B cell (primary cell): Measurements from ENCODE around the gene LONRF2. TPM values are rescaled to one million over a fixed set of nuclear protein-coding genes. Genes with fewer than 3 reads are reported as not detected.

Experiments
- ATAC-seq: fragments of 200-7000 bp; cut with Tn5 transposase; one replicate; pipeline ENCODE4 v1.10.0; 2021; ENCODE audit warnings: low read depth, mild to moderate bottlenecking, moderate number of reproducible peaks, moderate library complexity
- CTCF ChIA-PET: fragments of 350-600 bp; sonication (Branson Sonifier 250); formaldehyde crosslinking; loops from one replicate; lab custom pipeline; 2021; ENCODE audit warnings: antibody characterized with exemption, inconsistent platforms; lab: Charles Lee
- POLR2A ChIA-PET: fragments of 350-600 bp; sonication (Branson Sonifier 250); formaldehyde crosslinking; loops from one replicate; lab custom pipeline; 2021; ENCODE audit warnings: antibody characterized with exemption; lab: Charles Lee
- DNase-seq: peaks from one replicate; pipeline ENCODE4 v3.0.0; 2013
- H2AFZ ChIP-seq: 2 replicates; pipeline ENCODE4 v1.6.1; 2012; ENCODE audit warnings: mild to moderate bottlenecking, low read depth, low read length; ENCODE audit not compliant: insufficient read depth, poor library complexity, severe bottlenecking
- H3K27ac ChIP-seq, 2 donors: 1 replicate in 1 of 2; 2 replicates in 1 of 2; pipeline ENCODE4 v1.5.1; 2012 to 2013; ENCODE audit warnings: low read length in 2 of 2, mild to moderate bottlenecking in 2 of 2, moderate library complexity in 1 of 2
- H3K27me3 ChIP-seq, 4 experiments: fragments of 200-600 bp in 1 of 4; sonication (generic) in 1 of 4; replicated peaks in 1 of 4; 1 replicate in 2 of 4; 2 replicates in 2 of 4; pipeline versions ENCODE4 v1.6.1 to v1.7.0; 2013 to 2016; ENCODE audit warnings: low read length in 3 of 4, mild to moderate bottlenecking in 2 of 4, mixed read lengths in 1 of 4, moderate library complexity in 1 of 4; ENCODE audit not compliant: insufficient read depth in 4 of 4, control insufficient read depth in 3 of 4; ENCODE audit errors: control extremely low read depth in 1 of 4
- H3K36me3 ChIP-seq, 2 experiments: replicated peaks in 1 of 2; 1 replicate in 1 of 2; 2 replicates in 1 of 2; pipeline versions ENCODE4 v1.6.1 to v1.7.1; 2013; ENCODE audit warnings: low read length in 1 of 2; ENCODE audit not compliant: insufficient read depth in 2 of 2, control insufficient read depth in 1 of 2; ENCODE audit errors: control extremely low read depth in 1 of 2, extremely low read depth in 1 of 2
- H3K4me1 ChIP-seq, 2 donors: fragments of 200-600 bp in 1 of 2; sonication (generic) in 1 of 2; 1 replicate in 1 of 2; 2 replicates in 1 of 2; pipeline versions ENCODE4 v1.5.1 to v1.6.1; 2013 to 2017; ENCODE audit warnings: low read length in 2 of 2; ENCODE audit not compliant: control insufficient read depth in 2 of 2, insufficient read depth in 2 of 2
- H3K4me2 ChIP-seq: replicated peaks from 2 replicates; pipeline ENCODE3; 2012; ENCODE audit warnings: mild to moderate bottlenecking, low read depth, low read length; ENCODE audit not compliant: poor library complexity, severe bottlenecking
- H3K4me3 ChIP-seq, 5 experiments: fragments of 200-600 bp in 1 of 5; sonication (generic) in 1 of 5; 1 replicate in 3 of 5; 2 replicates in 2 of 5; pipeline versions ENCODE4 v1.5.1 to v1.7.0; 2011 to 2016; ENCODE audit warnings: low read length in 4 of 5, mild to moderate bottlenecking in 4 of 5, low read depth in 2 of 5, control low read depth in 1 of 5, moderate library complexity in 1 of 5; ENCODE audit not compliant: insufficient read depth in 1 of 5; ENCODE audit errors: control extremely low read depth in 1 of 5, extremely low read depth in 1 of 5
- H3K79me2 ChIP-seq: fragments of 200-600 bp; sonication (generic); one replicate; pipeline ENCODE4 v1.6.0; 2016; ENCODE audit warnings: low read length; ENCODE audit not compliant: control insufficient read depth, insufficient read depth
- H3K9ac ChIP-seq: fragments of 200-600 bp; sonication (generic); 2 replicates; pipeline ENCODE4 v1.6.1; 2017; ENCODE audit warnings: mild to moderate bottlenecking, low read length, moderate library complexity
- H3K9me3 ChIP-seq, 3 donors: one replicate each; pipeline versions ENCODE4 v1.6.1 to v1.7.1; 2013; ENCODE audit warnings: low read length in 2 of 3; ENCODE audit not compliant: control insufficient read depth in 2 of 3, insufficient read depth in 1 of 3; ENCODE audit errors: control extremely low read depth in 1 of 3
- H4K20me1 ChIP-seq: 2 replicates; pipeline ENCODE4 v1.6.0; 2012; ENCODE audit warnings: mild to moderate bottlenecking, low read length; ENCODE audit not compliant: insufficient read depth, control insufficient read depth, poor library complexity, severe bottlenecking
- H3K27ac Mint-ChIP-seq: one replicate; pipeline ENCODE4 v1.8.0; 2021; ENCODE audit warnings: mixed read lengths
- H3K27me3 Mint-ChIP-seq: one replicate; pipeline ENCODE4 v1.8.0; 2021; ENCODE audit warnings: mixed read lengths
- H3K4me1 Mint-ChIP-seq: one replicate; pipeline ENCODE4 v1.8.0; 2021; ENCODE audit warnings: mixed read lengths
- H3K4me3 Mint-ChIP-seq: one replicate; pipeline ENCODE4 v1.8.0; 2021; ENCODE audit warnings: mixed read lengths
- H3K9me3 Mint-ChIP-seq: one replicate; pipeline ENCODE4 v1.8.0; 2022; ENCODE audit warnings: mixed read lengths; ENCODE audit not compliant: insufficient read depth
- EZH2 ChIP-seq: IDR thresholded peaks from 2 replicates; pipeline ENCODE4 v1.6.1; 2012; ENCODE audit warnings: borderline replicate concordance, low read depth, mild to moderate bottlenecking, moderate library complexity, low read length; ENCODE audit not compliant: insufficient read depth, poor library complexity, severe bottlenecking
- WGBS: methylation state at CpG from one replicate; pipeline ENCODE4 v1.1.5; 2013; ENCODE audit warnings: missing lambda C conversion rate; ENCODE audit not compliant: insufficient coverage; 5-methylcytosine and 5-hydroxymethylcytosine counted together
- intact Hi-C: fragments of 100-400 bp; cut with micrococcal nuclease; formaldehyde crosslinking; loops from one replicate; pipeline ENCODE4 v1.10.0; 2022
- polyA plus RNA-seq: library from polyadenylated mRNA; depleted of rRNA; stranded (reverse); fragments of >200 nt; gene quantifications from 2 replicates; pipeline ENCODE4 v1.2.3, GENCODE V29; 2012
- total RNA-seq, 2 donors: library from RNA; stranded (reverse); fragments of 120-200 nt in 1 of 2; gene quantifications; 1 replicate in 1 of 2; 2 replicates in 1 of 2; pipeline versions ENCODE4 v1.2.3 to v1.2.4, GENCODE V29; 2013 to 2022
- TF ChIP-seq, protein P1 (sequence below): fragments of 200-600 bp; IDR thresholded peaks from one replicate; pipeline ENCODE4 v1.8.0; 2022; ENCODE audit warnings: antibody characterized with exemption, mild to moderate bottlenecking

Gene LONRF2
- total and polyA plus RNA-seq, 2 donors (not counting 1 experiment from before 2014, with no cell fraction given) = 0.32 TPM; not detected in 1

DNA sequence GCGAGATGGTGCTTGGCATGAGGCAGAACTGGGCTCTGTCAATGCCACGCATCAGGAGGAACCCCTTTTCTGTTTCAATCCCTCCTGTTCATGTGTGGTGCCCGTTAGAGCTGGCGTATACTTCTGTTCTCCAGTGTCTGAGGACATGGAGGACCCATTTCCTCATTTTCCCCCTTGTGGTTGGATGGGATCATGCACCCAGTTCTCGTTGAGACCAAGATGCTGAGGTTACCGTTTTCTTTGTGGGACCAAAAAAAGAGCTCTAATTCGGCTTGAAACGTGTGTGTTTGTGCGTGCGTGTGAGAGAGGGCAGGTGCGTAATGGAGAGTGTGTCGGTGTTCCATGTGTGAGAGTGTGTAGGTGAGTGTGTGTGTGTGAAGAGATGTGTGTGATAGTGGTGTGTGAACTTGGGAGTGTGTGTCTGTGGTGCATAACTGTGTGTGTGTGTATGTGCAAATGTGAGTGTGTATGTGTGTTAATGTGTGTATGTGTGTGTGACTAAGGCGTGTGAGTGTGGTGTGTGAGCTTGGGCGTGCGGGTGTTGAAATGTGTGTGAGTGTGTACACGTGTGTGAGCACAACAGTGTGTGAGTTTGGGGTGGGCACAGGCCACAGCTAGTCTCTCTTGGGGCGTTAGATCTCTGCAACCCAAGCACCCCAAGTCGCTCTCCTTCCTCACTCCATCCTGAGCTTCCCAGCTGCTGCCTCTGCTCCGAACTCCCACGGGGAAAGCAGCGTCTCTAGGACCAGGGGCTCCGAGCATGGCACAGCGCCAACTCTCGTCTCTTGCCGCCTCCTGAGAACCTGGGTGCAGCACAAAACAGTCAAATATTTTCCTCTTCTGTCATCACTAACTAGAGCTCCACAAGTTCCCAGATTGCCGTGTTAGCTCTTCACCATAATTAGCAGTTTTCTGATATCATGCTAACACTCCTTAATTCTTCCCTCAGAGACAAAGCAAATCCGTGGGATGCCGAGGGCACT is 75.8 kb downstream of the LONRF2 start:
- H3K79me2 ChIP-seq = peaks cover 57% of the 10 kb centered on the region
- 80% methylated on average over 26 of the region's 28 CpGs for WGBS
- no peak overlapping the region for H3K4me3 ChIP-seq
- Mint-ChIP-seq H3K4me1 (peaks cover 96% of the 10 kb centered on the region), H3K27ac (peak overlapping the region; percentile 68), H3K27me3 (peaks cover 14% of the 10 kb centered on the region), H3K9me3 (no peaks in the 10 kb centered on the region), H3K4me3 (peak overlapping the region; percentile 72)
- ChIA-PET CTCF (interaction anchor here (0.7 to 7.3 kb wide), 17 partner anchors 10 to 687 kb away, joined by 3 to 79 read pairs (median 5); partner anchors contain the start of gene AFF3), POLR2A (interaction anchor here (1.0 to 6.7 kb wide), 6 partner anchors 11 to 175 kb away, joined by 3 to 55 read pairs (median 4); partner anchors contain the start of gene AFF3)
- H3K36me3 ChIP-seq = no peaks in the 10 kb centered on the region
- no peaks in the 10 kb centered on the region for H4K20me1 ChIP-seq
- no peak for TF ChIP-seq EZH2
- TF ChIP-seq, protein P1, sequence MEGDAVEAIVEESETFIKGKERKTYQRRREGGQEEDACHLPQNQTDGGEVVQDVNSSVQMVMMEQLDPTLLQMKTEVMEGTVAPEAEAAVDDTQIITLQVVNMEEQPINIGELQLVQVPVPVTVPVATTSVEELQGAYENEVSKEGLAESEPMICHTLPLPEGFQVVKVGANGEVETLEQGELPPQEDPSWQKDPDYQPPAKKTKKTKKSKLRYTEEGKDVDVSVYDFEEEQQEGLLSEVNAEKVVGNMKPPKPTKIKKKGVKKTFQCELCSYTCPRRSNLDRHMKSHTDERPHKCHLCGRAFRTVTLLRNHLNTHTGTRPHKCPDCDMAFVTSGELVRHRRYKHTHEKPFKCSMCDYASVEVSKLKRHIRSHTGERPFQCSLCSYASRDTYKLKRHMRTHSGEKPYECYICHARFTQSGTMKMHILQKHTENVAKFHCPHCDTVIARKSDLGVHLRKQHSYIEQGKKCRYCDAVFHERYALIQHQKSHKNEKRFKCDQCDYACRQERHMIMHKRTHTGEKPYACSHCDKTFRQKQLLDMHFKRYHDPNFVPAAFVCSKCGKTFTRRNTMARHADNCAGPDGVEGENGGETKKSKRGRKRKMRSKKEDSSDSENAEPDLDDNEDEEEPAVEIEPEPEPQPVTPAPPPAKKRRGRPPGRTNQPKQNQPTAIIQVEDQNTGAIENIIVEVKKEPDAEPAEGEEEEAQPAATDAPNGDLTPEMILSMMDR = peak; percentile 53
- peak overlapping the region in 1 of 2 donors; percentile 81 for H3K27ac ChIP-seq
- ATAC-seq (no peak), DNase-seq (peak; percentile 71)
- intact Hi-C loops = loop anchor here (1.0 to 10.0 kb wide), 10 partner anchors 11 to 1092 kb away; partner anchors contain the start of genes AFF3, EIF5B, LIPT1 and TSGA10
- peak overlapping the region; percentile 69 for H3K4me2 ChIP-seq
- peaks cover 0 to 3% (median 1%) of the 10 kb centered on the region in 4 experiments for H3K27me3 ChIP-seq
- H3K9ac ChIP-seq = no peak overlapping the region
- peaks cover 0 to 27% (median 3%) of the 10 kb centered on the region in 3 donors for H3K9me3 ChIP-seq
- no peak overlapping the region for H2AFZ ChIP-seq
- peaks cover 100% of the 10 kb centered on the region in 2 donors for H3K4me1 ChIP-seq
